ENCODE measurements around the gene QSOX2.

DNA sequence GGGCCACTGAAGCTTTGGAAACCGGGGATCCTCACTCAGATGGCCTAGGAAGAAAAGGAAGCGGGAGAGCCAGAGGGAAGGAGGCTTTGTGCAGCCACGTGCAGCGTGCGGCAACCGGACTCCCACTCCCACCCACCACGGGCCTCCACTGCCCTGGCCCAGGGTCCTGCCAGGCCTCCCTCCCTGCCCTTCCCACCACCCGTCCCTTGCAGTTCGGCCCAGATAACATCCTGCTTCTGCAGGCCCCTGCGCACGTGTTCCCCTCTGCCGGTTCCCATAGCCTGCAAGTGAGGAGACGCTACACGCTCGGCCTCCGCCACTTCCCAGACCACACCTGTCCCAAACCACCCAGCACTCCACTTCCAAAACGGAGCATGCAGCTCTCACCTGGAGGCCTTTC lies 36.4 kb downstream of the QSOX2 start:
- TF ChIP-seq EP300 (IDR thresholded peaks at IDR 0.05) (no peak), POLR2A (IDR thresholded peaks at IDR 0.05) (no peak)
- TF ChIP-seq, protein P1, sequence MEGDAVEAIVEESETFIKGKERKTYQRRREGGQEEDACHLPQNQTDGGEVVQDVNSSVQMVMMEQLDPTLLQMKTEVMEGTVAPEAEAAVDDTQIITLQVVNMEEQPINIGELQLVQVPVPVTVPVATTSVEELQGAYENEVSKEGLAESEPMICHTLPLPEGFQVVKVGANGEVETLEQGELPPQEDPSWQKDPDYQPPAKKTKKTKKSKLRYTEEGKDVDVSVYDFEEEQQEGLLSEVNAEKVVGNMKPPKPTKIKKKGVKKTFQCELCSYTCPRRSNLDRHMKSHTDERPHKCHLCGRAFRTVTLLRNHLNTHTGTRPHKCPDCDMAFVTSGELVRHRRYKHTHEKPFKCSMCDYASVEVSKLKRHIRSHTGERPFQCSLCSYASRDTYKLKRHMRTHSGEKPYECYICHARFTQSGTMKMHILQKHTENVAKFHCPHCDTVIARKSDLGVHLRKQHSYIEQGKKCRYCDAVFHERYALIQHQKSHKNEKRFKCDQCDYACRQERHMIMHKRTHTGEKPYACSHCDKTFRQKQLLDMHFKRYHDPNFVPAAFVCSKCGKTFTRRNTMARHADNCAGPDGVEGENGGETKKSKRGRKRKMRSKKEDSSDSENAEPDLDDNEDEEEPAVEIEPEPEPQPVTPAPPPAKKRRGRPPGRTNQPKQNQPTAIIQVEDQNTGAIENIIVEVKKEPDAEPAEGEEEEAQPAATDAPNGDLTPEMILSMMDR (IDR thresholded peaks at IDR 0.05): no peak
